ENCODE measurements around the gene MAMDC4. TPM values are rescaled to one million over a fixed set of nuclear protein-coding genes. Genes with fewer than 3 reads are reported as not detected.

MAMDC4 gene
- total and polyA plus RNA-seq, 2 experiments from 2014 or later: 8.5 to 12.7 TPM

- DNase-seq (ENCODE audit: low spot score): no peak
- peak overlapping the region; percentile 86 for H3K4me2 ChIP-seq
- peaks cover 12% of the 10 kb centered on the region for H4K20me1 ChIP-seq (ENCODE audit: insufficient read depth, poor library complexity, severe bottlenecking)
- no peak for TF ChIP-seq EZH2phosphoT487 (IDR thresholded peaks at IDR 0.05; ENCODE audit: low read depth, severe bottlenecking, unreplicated experiment)
- TF ChIP-seq, protein P1, sequence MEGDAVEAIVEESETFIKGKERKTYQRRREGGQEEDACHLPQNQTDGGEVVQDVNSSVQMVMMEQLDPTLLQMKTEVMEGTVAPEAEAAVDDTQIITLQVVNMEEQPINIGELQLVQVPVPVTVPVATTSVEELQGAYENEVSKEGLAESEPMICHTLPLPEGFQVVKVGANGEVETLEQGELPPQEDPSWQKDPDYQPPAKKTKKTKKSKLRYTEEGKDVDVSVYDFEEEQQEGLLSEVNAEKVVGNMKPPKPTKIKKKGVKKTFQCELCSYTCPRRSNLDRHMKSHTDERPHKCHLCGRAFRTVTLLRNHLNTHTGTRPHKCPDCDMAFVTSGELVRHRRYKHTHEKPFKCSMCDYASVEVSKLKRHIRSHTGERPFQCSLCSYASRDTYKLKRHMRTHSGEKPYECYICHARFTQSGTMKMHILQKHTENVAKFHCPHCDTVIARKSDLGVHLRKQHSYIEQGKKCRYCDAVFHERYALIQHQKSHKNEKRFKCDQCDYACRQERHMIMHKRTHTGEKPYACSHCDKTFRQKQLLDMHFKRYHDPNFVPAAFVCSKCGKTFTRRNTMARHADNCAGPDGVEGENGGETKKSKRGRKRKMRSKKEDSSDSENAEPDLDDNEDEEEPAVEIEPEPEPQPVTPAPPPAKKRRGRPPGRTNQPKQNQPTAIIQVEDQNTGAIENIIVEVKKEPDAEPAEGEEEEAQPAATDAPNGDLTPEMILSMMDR (IDR thresholded peaks at IDR 0.05; ENCODE audit: poor library complexity): no peak
- no peak for TF ChIP-seq EZH2 (IDR thresholded peaks at IDR 0.05; ENCODE audit: borderline replicate concordance)
- 38% methylated on average over 79 of the region's 98 CpGs for WGBS (ENCODE audit: low lambda C conversion rate, missing lambda C conversion rate)
- H3K36me3 ChIP-seq (replicated peaks; ENCODE audit: insufficient read depth, low read depth): no peaks in the 10 kb centered on the region
- no peak overlapping the region for H2AFZ ChIP-seq
- no peaks in the 10 kb centered on the region for H3K27me3 ChIP-seq
- H3K4me1 ChIP-seq (ENCODE audit: insufficient read depth): peaks cover 27% of the 10 kb centered on the region
- H3K9me2 ChIP-seq (replicated peaks; ENCODE audit: insufficient read depth): no peaks in the 10 kb centered on the region
- H3K79me2 ChIP-seq: peaks cover 12% of the 10 kb centered on the region
- no peaks in the 10 kb centered on the region for H3K9me3 ChIP-seq (ENCODE audit: low read depth)
- H3K4me3 ChIP-seq: no peak overlapping the region
- no peak overlapping the region for H3K27ac ChIP-seq
These were observed 5.6 kb upstream of the MAMDC4 start for GRCh38 chr9:136846376-136847087.

- Histone ChIP-seq H3K79me2 (peaks cover 12% of the 10 kb centered on the region), H4K20me1 (ENCODE audit: insufficient read depth, poor library complexity, severe bottlenecking) (peaks cover 12% of the 10 kb centered on the region), H3K9me3 (ENCODE audit: low read depth) (no peaks in the 10 kb centered on the region), H3K9me2 (replicated peaks; ENCODE audit: insufficient read depth) (no peaks in the 10 kb centered on the region), H3K4me3 (peak overlapping the region; percentile 86), H2AFZ (peak overlapping the region; percentile 40), H3K36me3 (replicated peaks; ENCODE audit: insufficient read depth, low read depth) (no peaks in the 10 kb centered on the region), H3K27me3 (no peaks in the 10 kb centered on the region), H3K4me1 (ENCODE audit: insufficient read depth) (peaks cover 20% of the 10 kb centered on the region), H3K27ac (peak overlapping the region; percentile 92), H3K4me2 (peak overlapping the region; percentile 86)
- WGBS (ENCODE audit: low lambda C conversion rate, missing lambda C conversion rate): 19% methylated on average over 27 of the region's 75 CpGs
- TF ChIP-seq, protein P1 (IDR thresholded peaks at IDR 0.05; ENCODE audit: poor library complexity): no peak
- TF ChIP-seq EZH2phosphoT487 (IDR thresholded peaks at IDR 0.05; ENCODE audit: low read depth, severe bottlenecking, unreplicated experiment): no peak
- TF ChIP-seq EZH2 (IDR thresholded peaks at IDR 0.05; ENCODE audit: borderline replicate concordance): no peak
- peak; percentile 86 for DNase-seq (ENCODE audit: low spot score)
These were observed 4.9 kb upstream of the MAMDC4 start for GRCh38 chr9:136847088-136847825.

DNA sequence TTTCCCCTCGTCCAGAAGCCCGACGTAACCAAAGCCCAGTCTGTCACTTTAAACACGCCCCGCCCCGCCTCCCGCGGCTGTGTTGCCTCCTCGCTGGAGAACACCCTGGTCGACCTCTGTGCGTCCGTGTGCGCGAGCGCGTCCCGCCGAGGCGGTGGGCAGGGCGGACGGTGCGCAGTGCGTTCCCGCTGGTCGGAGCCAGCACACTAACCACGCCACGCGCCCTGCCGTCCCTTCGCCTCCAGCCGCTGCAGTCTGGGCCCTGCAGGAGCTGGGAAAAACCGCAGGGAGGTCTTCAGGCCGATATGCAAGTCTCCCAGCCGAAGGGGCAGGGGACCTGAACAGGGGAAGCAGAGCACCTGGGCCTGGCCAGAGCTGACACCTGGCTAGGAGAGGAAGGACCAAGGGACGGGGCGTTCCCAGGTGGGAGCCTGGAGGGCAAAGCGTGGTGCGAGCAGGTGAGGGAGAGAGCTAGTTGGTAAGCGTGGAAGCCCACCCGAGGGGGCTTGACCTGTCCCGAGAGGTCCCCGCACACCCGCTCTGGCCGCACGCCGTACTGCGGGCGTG is 4.2 kb upstream of the MAMDC4 start:
- WGBS (ENCODE audit: low lambda C conversion rate, missing lambda C conversion rate): 3% methylated on average over 45 of the region's 48 CpGs
- peak overlapping the region; percentile 86 for H3K4me2 ChIP-seq
- H3K9me3 ChIP-seq (ENCODE audit: low read depth): no peaks in the 10 kb centered on the region
- H3K79me2 ChIP-seq: peaks cover 12% of the 10 kb centered on the region
- H3K9me2 ChIP-seq (replicated peaks; ENCODE audit: insufficient read depth): no peaks in the 10 kb centered on the region
- peak overlapping the region; percentile 92 for H3K27ac ChIP-seq
- H4K20me1 ChIP-seq (ENCODE audit: insufficient read depth, poor library complexity, severe bottlenecking): peaks cover 12% of the 10 kb centered on the region
- H3K27me3 ChIP-seq: no peaks in the 10 kb centered on the region
- H3K4me1 ChIP-seq (ENCODE audit: insufficient read depth): peaks cover 14% of the 10 kb centered on the region
- no peaks in the 10 kb centered on the region for H3K36me3 ChIP-seq (replicated peaks; ENCODE audit: insufficient read depth, low read depth)
- TF ChIP-seq EZH2 (IDR thresholded peaks at IDR 0.05; ENCODE audit: borderline replicate concordance) (no peak), EZH2phosphoT487 (IDR thresholded peaks at IDR 0.05; ENCODE audit: low read depth, severe bottlenecking, unreplicated experiment) (no peak)
- TF ChIP-seq, protein P1 (IDR thresholded peaks at IDR 0.05; ENCODE audit: poor library complexity): no peak
- peak; percentile 93 for DNase-seq (ENCODE audit: low spot score)
- peak overlapping the region; percentile 86 for H3K4me3 ChIP-seq
- H2AFZ ChIP-seq: peak overlapping the region; percentile 40
